Fibroblast of lung (primary cell): ENCODE results near the gene GTF2A1. TPM values are rescaled to one million over a fixed set of nuclear protein-coding genes. Genes with fewer than 3 reads are reported as not detected.
A peak's percentile ranks its signal among the peaks of the same experiment; 100 is the strongest.

ENCODE experiments used
- DNase-seq, 2 donors: peaks; one replicate each; pipeline versions ENCODE4 v3.0.0 to v3.0.0-alpha.2; 2010; ENCODE audit warnings: low read depth in 2 of 2
- H2AFZ ChIP-seq: 2 replicates; pipeline ENCODE4 v1.5.1; 2012; ENCODE audit warnings: low read length, control low read depth, inconsistent platforms
- H3K27ac ChIP-seq: 2 replicates; pipeline ENCODE4 v1.5.1; 2011; ENCODE audit warnings: low read length, control low read depth; ENCODE audit not compliant: insufficient read depth
- H3K27me3 ChIP-seq: 2 replicates; pipeline ENCODE4 v1.5.1; 2011; ENCODE audit warnings: mild to moderate bottlenecking, low read length; ENCODE audit not compliant: control insufficient read depth, insufficient read depth
- H3K36me3 ChIP-seq: 2 replicates; pipeline ENCODE4 v1.5.1; 2011; ENCODE audit warnings: low read length; ENCODE audit not compliant: control insufficient read depth, insufficient read depth
- H3K4me1 ChIP-seq: 2 replicates; pipeline ENCODE4 v1.5.1; 2011; ENCODE audit warnings: low read length; ENCODE audit not compliant: control insufficient read depth, insufficient read depth; ENCODE audit errors: extremely low read depth
- H3K4me2 ChIP-seq: 2 replicates; pipeline ENCODE4 v1.5.1; 2011; ENCODE audit warnings: low read length, control low read depth; ENCODE audit not compliant: insufficient read depth; ENCODE audit errors: extremely low read depth
- H3K4me3 ChIP-seq, 4 experiments: fragments of 200-600 bp in 1 of 4; sonication (generic) in 1 of 4; replicated peaks in 1 of 4; 2 replicates each; pipeline ENCODE4 v1.5.1; 2011 to 2016; ENCODE audit warnings: low read length in 4 of 4, low read depth in 3 of 4, mild to moderate bottlenecking in 3 of 4, control low read depth in 2 of 4, inconsistent platforms in 1 of 4, mixed read lengths in 1 of 4; ENCODE audit not compliant: insufficient read depth in 1 of 4; ENCODE audit errors: control extremely low read depth in 1 of 4
- H3K79me2 ChIP-seq: 2 replicates; pipeline ENCODE4 v1.5.1; 2012; ENCODE audit warnings: mild to moderate bottlenecking, low read length, inconsistent platforms; ENCODE audit not compliant: control insufficient read depth, insufficient read depth
- H3K9ac ChIP-seq: 2 replicates; pipeline ENCODE4 v1.5.1; 2011; ENCODE audit warnings: mild to moderate bottlenecking, low read length, control low read depth; ENCODE audit not compliant: insufficient read depth
- H3K9me3 ChIP-seq: 2 replicates; pipeline ENCODE4 v1.5.1; 2012; ENCODE audit warnings: low read depth, low read length; ENCODE audit not compliant: control insufficient read depth, insufficient read depth
- H4K20me1 ChIP-seq: 2 replicates; pipeline ENCODE4 v1.5.1; 2011; ENCODE audit warnings: low read length; ENCODE audit not compliant: control insufficient read depth, insufficient read depth; ENCODE audit errors: extremely low read depth
- CTCF ChIP-seq, 2 donors: IDR thresholded peaks in 1 of 2; conservative IDR thresholded peaks in 1 of 2; 1 replicate in 1 of 2; 2 replicates in 1 of 2; pipeline ENCODE4 v1.5.1; 2011 to 2012; ENCODE audit warnings: low read length in 2 of 2, control low read depth in 1 of 2, inconsistent platforms in 1 of 2, low read depth in 1 of 2, mild to moderate bottlenecking in 1 of 2
- EZH2 ChIP-seq: IDR thresholded peaks from 2 replicates; pipeline ENCODE4 v1.5.1; 2012; ENCODE audit warnings: low read length, control low read depth, mild to moderate bottlenecking; ENCODE audit errors: missing control alignments
- polyA plus RNA-seq, 2 donors: library from polyadenylated mRNA; depleted of rRNA in 1 of 2; stranded (reverse) in 1 of 2; unstranded in 1 of 2; fragments of >200 nt; gene quantifications; 2 replicates each; pipeline ENCODE4 v1.2.1, GENCODE V29; 2011 to 2012; ENCODE audit warnings: missing spikeins in 1 of 2
- total RNA-seq: library from RNA; depleted of rRNA; stranded (reverse); fragments of >200 nt; gene quantifications from 2 replicates; pipeline ENCODE4 v1.2.1, GENCODE V29; 2014

Gene GTF2A1
- total and polyA plus RNA-seq, 2 donors (not counting 1 experiment from before 2014, with no cell fraction given) = 23.2 to 32.7 TPM

- H3K9ac ChIP-seq = no peak overlapping the region
- no peaks in the 10 kb centered on the region for H3K79me2 ChIP-seq
- no peak overlapping the region for H3K27ac ChIP-seq
- no peak overlapping the region for H3K4me2 ChIP-seq
- H3K4me1 ChIP-seq = no peaks in the 10 kb centered on the region
- no peak overlapping the region for H3K4me3 ChIP-seq
- no peaks in the 10 kb centered on the region for H3K9me3 ChIP-seq
- no peaks in the 10 kb centered on the region for H4K20me1 ChIP-seq
- no peaks in the 10 kb centered on the region for H3K36me3 ChIP-seq
- no peaks in the 10 kb centered on the region for H3K27me3 ChIP-seq
- TF ChIP-seq CTCF (conservative IDR thresholded peaks at IDR 0.05 in 1 of 2, IDR thresholded peaks at IDR 0.05 in 1 of 2; ENCODE audit: low read depth in 1 of 2, low read length in 2 of 2) = no peak
- TF ChIP-seq EZH2 = no peak
- DNase-seq = no peak
- no peak overlapping the region for H2AFZ ChIP-seq
Observed at GRCh38 chr14:81235096-81235495, 14.3 kb upstream of the GTF2A1 start.

- H3K4me2 ChIP-seq = no peak overlapping the region
- no peak overlapping the region for H3K27ac ChIP-seq
- H2AFZ ChIP-seq = no peak overlapping the region
- H3K79me2 ChIP-seq = no peaks in the 10 kb centered on the region
- H3K9ac ChIP-seq = no peak overlapping the region
- H3K4me1 ChIP-seq = no peaks in the 10 kb centered on the region
- DNase-seq = peak; percentile 9 to 14
- H3K4me3 ChIP-seq = no peak overlapping the region
- no peaks in the 10 kb centered on the region for H3K27me3 ChIP-seq
- TF ChIP-seq EZH2 = no peak
- TF ChIP-seq CTCF (conservative IDR thresholded peaks at IDR 0.05 in 1 of 2, IDR thresholded peaks at IDR 0.05 in 1 of 2; ENCODE audit: low read depth in 1 of 2, low read length in 2 of 2) = no peak
- H4K20me1 ChIP-seq = no peaks in the 10 kb centered on the region
- no peaks in the 10 kb centered on the region for H3K9me3 ChIP-seq
- no peaks in the 10 kb centered on the region for H3K36me3 ChIP-seq
Observed at GRCh38 chr14:81234278-81234677, 13.5 kb upstream of the GTF2A1 start.

GRCh38 chr14:81233615-81234014 lies 12.9 kb upstream of the GTF2A1 start:
- H3K27me3 ChIP-seq = no peaks in the 10 kb centered on the region
- no peak for DNase-seq
- TF ChIP-seq CTCF (conservative IDR thresholded peaks at IDR 0.05 in 1 of 2, IDR thresholded peaks at IDR 0.05 in 1 of 2; ENCODE audit: low read depth in 1 of 2, low read length in 2 of 2) (no peak), EZH2 (no peak)
- no peaks in the 10 kb centered on the region for H4K20me1 ChIP-seq
- no peak overlapping the region for H3K9ac ChIP-seq
- no peaks in the 10 kb centered on the region for H3K79me2 ChIP-seq
- no peak overlapping the region for H3K27ac ChIP-seq
- no peaks in the 10 kb centered on the region for H3K4me1 ChIP-seq
- no peak overlapping the region for H3K4me3 ChIP-seq
- H3K9me3 ChIP-seq = no peaks in the 10 kb centered on the region
- H2AFZ ChIP-seq = no peak overlapping the region
- H3K4me2 ChIP-seq = no peak overlapping the region
- H3K36me3 ChIP-seq = no peaks in the 10 kb centered on the region
